HG03378 (cell line): ENCODE results near the gene SHH.
A peak's percentile ranks its signal among the peaks of the same experiment; 100 is the strongest.

Experiments
- ATAC-seq: cut with Tn5 transposase; IDR thresholded peaks from one replicate; pipeline ENCODE4 v1.9.1; 2021; ENCODE audit warnings: mild to moderate bottlenecking, moderate library complexity; ENCODE audit not compliant: unreplicated experiment

Gene SHH

GRCh38 chr7:155766966-155767916 lies 45.0 kb downstream of the SHH start:
- ATAC-seq = no peak

- ATAC-seq = no peak
Measured at GRCh38 chr7:155766386-155766785, 45.9 kb downstream of the SHH start.

- ATAC-seq = no peak
Measured at GRCh38 chr7:155765458-155765857, 46.8 kb downstream of the SHH start.

GRCh38 chr7:155764438-155764793 lies 47.8 kb downstream of the SHH start:
- peak; percentile 42 for ATAC-seq

GRCh38 chr7:155763691-155764437 lies 48.4 kb downstream of the SHH start:
- ATAC-seq = peak; percentile 44

- no peak for ATAC-seq
Measured at GRCh38 chr7:155763122-155763521, 49.1 kb downstream of the SHH start.

- ATAC-seq = no peak
Measured at GRCh38 chr7:155762655-155763054, 49.6 kb downstream of the SHH start.

GRCh38 chr7:155762036-155762435 lies 50.2 kb downstream of the SHH start:
- ATAC-seq = no peak

- no peak for ATAC-seq
Measured at GRCh38 chr7:155761162-155761561, 51.1 kb downstream of the SHH start.

GRCh38 chr7:155759740-155760430 lies 52.4 kb downstream of the SHH start:
- ATAC-seq = no peak

GRCh38 chr7:155758348-155758747 lies 53.9 kb downstream of the SHH start:
- ATAC-seq = no peak

GRCh38 chr7:155756322-155756721 lies 55.9 kb downstream of the SHH start:
- no peak for ATAC-seq

GRCh38 chr7:155755026-155755425 lies 57.2 kb downstream of the SHH start:
- no peak for ATAC-seq

- ATAC-seq = no peak
Measured at GRCh38 chr7:155754165-155754564, 58.1 kb downstream of the SHH start.

- no peak for ATAC-seq
Measured at GRCh38 chr7:155753446-155753965, 58.8 kb downstream of the SHH start.

GRCh38 chr7:155752756-155753445 lies 59.4 kb downstream of the SHH start:
- peak; percentile 46 for ATAC-seq

- no peak for ATAC-seq
Measured at GRCh38 chr7:155751409-155751808, 60.9 kb downstream of the SHH start.

GRCh38 chr7:155750255-155751125 lies 61.8 kb downstream of the SHH start:
- no peak for ATAC-seq
